Measurements from ENCODE around the gene EIF4G2.

Gene EIF4G2

DNA sequence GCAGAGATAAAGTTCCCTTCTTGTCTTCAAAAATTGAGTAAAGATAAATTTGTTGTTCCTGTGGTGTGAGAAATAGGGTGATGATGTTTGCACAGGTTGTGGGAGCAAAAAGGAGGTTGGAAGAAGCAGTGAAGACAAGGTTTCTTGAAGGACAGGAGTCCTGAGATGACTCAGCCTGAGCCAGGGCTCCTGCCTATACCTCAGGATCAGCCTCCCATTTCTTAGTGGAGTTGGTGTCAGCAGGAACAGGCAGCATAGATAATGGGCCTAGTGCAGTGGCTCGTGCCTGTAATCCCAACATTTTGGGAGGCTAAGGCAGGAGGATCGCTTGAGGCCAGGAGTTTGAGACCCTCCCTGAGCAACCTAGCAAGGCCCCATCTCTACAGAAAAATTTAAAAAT is 28.7 kb downstream of the EIF4G2 start:
- H3K27me3 ChIP-seq (ENCODE audit: insufficient read depth, low read length), result no peaks in the 10 kb centered on the region
- H3F3A ChIP-seq (ENCODE audit: insufficient read depth, low read length), result no peaks in the 10 kb centered on the region
- H2AFZ ChIP-seq (ENCODE audit: low read length), result no peak overlapping the region
- no peaks in the 10 kb centered on the region for H3K4me1 ChIP-seq (ENCODE audit: insufficient read depth, low read length, severe bottlenecking)
- no peaks in the 10 kb centered on the region for H4K20me1 ChIP-seq (ENCODE audit: insufficient read depth, low read length)
- H3K79me2 ChIP-seq (ENCODE audit: insufficient read depth, low read length), result no peaks in the 10 kb centered on the region
- no peaks in the 10 kb centered on the region for H3K9me3 ChIP-seq (ENCODE audit: low read length)
- TF ChIP-seq, protein P1, sequence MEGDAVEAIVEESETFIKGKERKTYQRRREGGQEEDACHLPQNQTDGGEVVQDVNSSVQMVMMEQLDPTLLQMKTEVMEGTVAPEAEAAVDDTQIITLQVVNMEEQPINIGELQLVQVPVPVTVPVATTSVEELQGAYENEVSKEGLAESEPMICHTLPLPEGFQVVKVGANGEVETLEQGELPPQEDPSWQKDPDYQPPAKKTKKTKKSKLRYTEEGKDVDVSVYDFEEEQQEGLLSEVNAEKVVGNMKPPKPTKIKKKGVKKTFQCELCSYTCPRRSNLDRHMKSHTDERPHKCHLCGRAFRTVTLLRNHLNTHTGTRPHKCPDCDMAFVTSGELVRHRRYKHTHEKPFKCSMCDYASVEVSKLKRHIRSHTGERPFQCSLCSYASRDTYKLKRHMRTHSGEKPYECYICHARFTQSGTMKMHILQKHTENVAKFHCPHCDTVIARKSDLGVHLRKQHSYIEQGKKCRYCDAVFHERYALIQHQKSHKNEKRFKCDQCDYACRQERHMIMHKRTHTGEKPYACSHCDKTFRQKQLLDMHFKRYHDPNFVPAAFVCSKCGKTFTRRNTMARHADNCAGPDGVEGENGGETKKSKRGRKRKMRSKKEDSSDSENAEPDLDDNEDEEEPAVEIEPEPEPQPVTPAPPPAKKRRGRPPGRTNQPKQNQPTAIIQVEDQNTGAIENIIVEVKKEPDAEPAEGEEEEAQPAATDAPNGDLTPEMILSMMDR (IDR thresholded peaks at IDR 0.05; ENCODE audit: low read length), result no peak
- no peak for TF ChIP-seq EZH2 (IDR thresholded peaks at IDR 0.05; ENCODE audit: borderline replicate concordance, low read length)
- H3K4me3 ChIP-seq (ENCODE audit: low read depth, low read length, poor library complexity, severe bottlenecking), result no peak overlapping the region
- H3K27ac ChIP-seq (ENCODE audit: low read depth, low read length, poor library complexity, severe bottlenecking), result no peak overlapping the region
- H3K9me2 ChIP-seq (ENCODE audit: low read depth, low read length), result no peaks in the 10 kb centered on the region
- no peak overlapping the region for H3K9ac ChIP-seq (ENCODE audit: low read length)
- peaks cover 45% of the 10 kb centered on the region for H3K36me3 ChIP-seq (ENCODE audit: insufficient read depth, low read length)
- no peak overlapping the region for H3K4me2 ChIP-seq (ENCODE audit: low read length)

DNA sequence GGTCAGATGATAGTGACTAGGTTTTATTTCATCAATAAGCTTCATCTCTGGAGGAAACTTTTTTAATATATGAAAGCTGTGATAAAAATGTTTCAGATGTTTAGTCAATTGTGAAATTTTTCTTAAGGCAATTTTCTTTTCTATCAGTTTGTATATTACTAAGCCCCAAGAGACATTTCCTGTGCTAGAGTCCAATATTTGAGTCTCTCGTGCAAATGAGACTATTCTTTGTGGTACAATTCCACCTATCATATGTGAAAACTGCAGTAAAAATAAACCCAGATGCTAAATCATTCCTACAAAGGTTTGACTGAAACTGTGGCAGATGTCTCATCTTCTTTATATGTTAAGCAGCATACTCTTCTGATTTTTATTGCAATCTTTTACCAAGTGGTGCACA is 29.6 kb downstream of the EIF4G2 start:
- no peaks in the 10 kb centered on the region for H3K9me3 ChIP-seq (ENCODE audit: low read length)
- no peak overlapping the region for H3K4me3 ChIP-seq (ENCODE audit: low read depth, low read length, poor library complexity, severe bottlenecking)
- H3F3A ChIP-seq (ENCODE audit: insufficient read depth, low read length), result no peaks in the 10 kb centered on the region
- no peak overlapping the region for H3K27ac ChIP-seq (ENCODE audit: low read depth, low read length, poor library complexity, severe bottlenecking)
- H3K9me2 ChIP-seq (ENCODE audit: low read depth, low read length), result no peaks in the 10 kb centered on the region
- H3K4me2 ChIP-seq (ENCODE audit: low read length), result no peak overlapping the region
- H3K4me1 ChIP-seq (ENCODE audit: insufficient read depth, low read length, severe bottlenecking), result no peaks in the 10 kb centered on the region
- no peaks in the 10 kb centered on the region for H3K27me3 ChIP-seq (ENCODE audit: insufficient read depth, low read length)
- TF ChIP-seq, protein P1 (IDR thresholded peaks at IDR 0.05; ENCODE audit: low read length), result no peak
- no peak overlapping the region for H2AFZ ChIP-seq (ENCODE audit: low read length)
- H3K79me2 ChIP-seq (ENCODE audit: insufficient read depth, low read length), result no peaks in the 10 kb centered on the region
- no peak overlapping the region for H3K9ac ChIP-seq (ENCODE audit: low read length)
- no peaks in the 10 kb centered on the region for H4K20me1 ChIP-seq (ENCODE audit: insufficient read depth, low read length)
- peaks cover 55% of the 10 kb centered on the region for H3K36me3 ChIP-seq (ENCODE audit: insufficient read depth, low read length)

DNA sequence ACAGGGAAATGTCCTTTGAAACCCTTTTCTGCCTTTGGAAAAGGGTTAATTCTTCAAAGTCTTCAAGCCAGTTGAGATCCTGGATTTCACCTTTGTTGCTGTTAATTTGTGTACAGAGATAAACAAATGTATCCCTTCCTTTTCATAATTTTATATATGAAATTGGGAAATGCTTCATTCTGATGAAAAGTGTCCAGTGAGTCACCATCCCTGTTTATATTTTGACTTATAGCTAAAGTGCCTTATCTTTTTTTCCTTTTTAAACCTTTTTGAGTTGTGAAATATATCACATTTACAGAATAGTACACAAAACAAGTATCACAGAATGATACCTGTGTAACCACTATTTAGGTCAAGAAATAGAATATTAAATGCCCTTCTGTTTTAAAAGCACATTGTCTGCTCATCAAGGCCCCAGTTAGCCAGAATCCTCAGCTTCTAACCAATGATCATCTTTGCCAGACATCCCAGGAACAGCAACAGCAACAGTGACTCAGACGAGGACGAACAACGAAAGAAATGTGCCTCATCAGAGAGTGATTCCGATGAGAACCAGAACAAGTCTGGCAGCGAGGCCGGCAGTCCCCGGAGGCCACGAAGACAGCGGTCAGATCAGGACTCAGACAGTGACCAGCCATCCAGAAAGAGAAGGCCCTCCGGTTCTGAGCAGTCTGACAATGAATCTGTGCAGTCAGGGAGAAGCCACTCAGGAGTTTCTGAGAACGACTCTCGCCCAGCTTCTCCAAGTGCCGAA is 30.3 kb downstream of the EIF4G2 start:
- Histone ChIP-seq H3F3A (ENCODE audit: insufficient read depth, low read length) (no peaks in the 10 kb centered on the region), H3K4me1 (ENCODE audit: insufficient read depth, low read length, severe bottlenecking) (no peaks in the 10 kb centered on the region), H2AFZ (ENCODE audit: low read length) (no peak overlapping the region), H3K4me3 (ENCODE audit: low read depth, low read length, poor library complexity, severe bottlenecking) (no peak overlapping the region), H3K9me3 (ENCODE audit: low read length) (no peaks in the 10 kb centered on the region), H3K27ac (ENCODE audit: low read depth, low read length, poor library complexity, severe bottlenecking) (no peak overlapping the region), H3K4me2 (ENCODE audit: low read length) (no peak overlapping the region), H3K9ac (ENCODE audit: low read length) (no peak overlapping the region), H3K79me2 (ENCODE audit: insufficient read depth, low read length) (no peaks in the 10 kb centered on the region), H3K36me3 (ENCODE audit: insufficient read depth, low read length) (peaks cover 62% of the 10 kb centered on the region), H4K20me1 (ENCODE audit: insufficient read depth, low read length) (no peaks in the 10 kb centered on the region), H3K9me2 (ENCODE audit: low read depth, low read length) (no peaks in the 10 kb centered on the region), H3K27me3 (ENCODE audit: insufficient read depth, low read length) (no peaks in the 10 kb centered on the region)
- TF ChIP-seq, protein P1 (IDR thresholded peaks at IDR 0.05; ENCODE audit: low read length), result no peak
- no peak for TF ChIP-seq EZH2 (IDR thresholded peaks at IDR 0.05; ENCODE audit: borderline replicate concordance, low read length)

All from OCI-LY1 (cell line).